OCI-LY3 (cell line): ENCODE measurements around the gene TEAD1.

Experiments
- EZH2phosphoT487 ChIP-seq: fragments of 200-600 bp; shearing (Covaris generic); IDR thresholded peaks from 2 replicates; pipeline ENCODE4 v1.6.1; 2018; ENCODE audit warnings: antibody characterized with exemption, mixed run types, low read depth
- TF ChIP-seq, protein P1 (sequence below): fragments of 200-600, 300-600 bp; sonication (generic); IDR thresholded peaks from 2 replicates; pipeline ENCODE4 v1.5.1; 2014; ENCODE audit warnings: antibody characterized with exemption, low read length, low read depth

DNA sequence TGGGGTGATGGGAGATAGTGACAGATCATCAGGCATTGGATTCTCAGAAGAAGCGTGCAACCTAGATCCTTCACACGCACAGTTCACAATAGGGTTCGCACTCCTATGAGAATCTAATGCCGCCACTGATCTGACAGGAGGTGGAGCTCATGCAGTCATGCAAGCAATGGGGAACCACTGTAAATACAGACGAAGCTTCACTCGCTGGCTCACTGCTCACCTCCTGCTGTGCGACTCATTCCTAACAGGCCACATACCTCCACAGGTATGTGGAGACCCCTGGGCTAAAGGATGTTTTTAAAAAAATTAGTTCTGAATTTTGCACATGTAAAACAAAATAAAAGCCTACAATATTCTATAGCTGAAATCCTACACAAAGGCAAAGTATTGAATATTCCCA, 20.5 kb upstream of the TEAD1 start:
- TF ChIP-seq, protein P1, sequence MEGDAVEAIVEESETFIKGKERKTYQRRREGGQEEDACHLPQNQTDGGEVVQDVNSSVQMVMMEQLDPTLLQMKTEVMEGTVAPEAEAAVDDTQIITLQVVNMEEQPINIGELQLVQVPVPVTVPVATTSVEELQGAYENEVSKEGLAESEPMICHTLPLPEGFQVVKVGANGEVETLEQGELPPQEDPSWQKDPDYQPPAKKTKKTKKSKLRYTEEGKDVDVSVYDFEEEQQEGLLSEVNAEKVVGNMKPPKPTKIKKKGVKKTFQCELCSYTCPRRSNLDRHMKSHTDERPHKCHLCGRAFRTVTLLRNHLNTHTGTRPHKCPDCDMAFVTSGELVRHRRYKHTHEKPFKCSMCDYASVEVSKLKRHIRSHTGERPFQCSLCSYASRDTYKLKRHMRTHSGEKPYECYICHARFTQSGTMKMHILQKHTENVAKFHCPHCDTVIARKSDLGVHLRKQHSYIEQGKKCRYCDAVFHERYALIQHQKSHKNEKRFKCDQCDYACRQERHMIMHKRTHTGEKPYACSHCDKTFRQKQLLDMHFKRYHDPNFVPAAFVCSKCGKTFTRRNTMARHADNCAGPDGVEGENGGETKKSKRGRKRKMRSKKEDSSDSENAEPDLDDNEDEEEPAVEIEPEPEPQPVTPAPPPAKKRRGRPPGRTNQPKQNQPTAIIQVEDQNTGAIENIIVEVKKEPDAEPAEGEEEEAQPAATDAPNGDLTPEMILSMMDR: no peak
- no peak for TF ChIP-seq EZH2phosphoT487
